HepG2 (cell line): ENCODE data around the gene VIPR1. TPM values are rescaled to one million over a fixed set of nuclear protein-coding genes. Genes with fewer than 3 reads are reported as not detected.

ENCODE experiments used
- ATAC-seq: fragments of 200-7000 bp; cut with Tn5 transposase; 3 replicates; pipeline ENCODE4 v1.9.1; 2020; ENCODE audit warnings: mild to moderate bottlenecking, moderate library complexity
- BruUV-seq: library from RNA; stranded (reverse); fragments of 400-500 nt; replicated peaks from 2 replicates; lab custom pipeline; 2021; lab: Mats Ljungman, UMichigan
- CTCF ChIA-PET: fragments of 300-600 bp; formaldehyde crosslinking; extraction: SDS; loops from one replicate; lab custom pipeline; 2021; ENCODE audit warnings: low total read pairs, inconsistent platforms, low intra/inter-chr PET ratio; lab: Yijun Ruan, JAX
- POLR2A ChIA-PET: fragments of 350-600 bp; sonication (Branson Sonifier 250); formaldehyde crosslinking; loops from one replicate; lab custom pipeline; 2020; ENCODE audit warnings: antibody characterized with exemption, inconsistent platforms; lab: Yijun Ruan, JAX
- DNase-seq: peaks from one replicate; pipeline ENCODE4 v3.0.0-alpha.2; 2015; ENCODE audit warnings: low spot score
- FAIRE-seq: peaks from 3 replicates; lab custom pipeline; 2011; peaks lifted over from hg19 to GRCh38; lab: Jason Lieb, UNC
- H2AFZ ChIP-seq: one replicate; pipeline ENCODE4 v1.6.1; 2011; ENCODE audit warnings: low read length, inconsistent platforms
- H3K27ac ChIP-seq: fragments of 300-600 bp; 3 replicates; pipeline ENCODE4 v1.8.0; 2011; ENCODE audit warnings: mixed run types, mild to moderate bottlenecking, mixed read lengths, low read length, inconsistent platforms; ENCODE audit not compliant: insufficient read depth; ENCODE audit errors: extremely low read length
- H3K27me3 ChIP-seq, 2 experiments: fragments of 200-600 bp in 1 of 2; 2 replicates in 1 of 2; 3 replicates in 1 of 2; pipeline versions ENCODE4 v1.6.0 to v1.8.0; 2011; ENCODE audit warnings: low read length in 2 of 2, mild to moderate bottlenecking in 2 of 2, moderate library complexity in 2 of 2, inconsistent platforms in 1 of 2; ENCODE audit not compliant: insufficient read depth in 2 of 2, control insufficient read depth in 1 of 2
- H3K36me3 ChIP-seq, 2 experiments: fragments of 200-600 bp in 1 of 2; replicated peaks in 1 of 2; 2 replicates in 1 of 2; 3 replicates in 1 of 2; pipeline versions ENCODE4 v1.5.1 to v1.8.0; 2011; ENCODE audit warnings: low read length in 2 of 2, inconsistent platforms in 1 of 2; ENCODE audit not compliant: insufficient read depth in 2 of 2, control insufficient read depth in 1 of 2
- H3K4me1 ChIP-seq: 2 replicates; pipeline ENCODE4 v1.5.1; 2012; ENCODE audit warnings: low read length, inconsistent platforms; ENCODE audit not compliant: insufficient read depth
- H3K4me2 ChIP-seq: 2 replicates; pipeline ENCODE4 v1.6.0; 2011; ENCODE audit warnings: low read depth, low read length, inconsistent platforms
- H3K4me3 ChIP-seq, 3 experiments: fragments of 200-600 bp in 1 of 3; sonication (generic), shearing (Covaris generic) in 1 of 3; replicated peaks in 1 of 3; 2 replicates each; pipeline ENCODE4 v1.5.1; 2011 to 2016; ENCODE audit warnings: low read length in 3 of 3, inconsistent platforms in 2 of 3, low read depth in 2 of 3, mild to moderate bottlenecking in 2 of 3, control low read depth in 1 of 3, mixed read lengths in 1 of 3; ENCODE audit not compliant: insufficient read depth in 1 of 3
- H3K79me2 ChIP-seq: one replicate; pipeline ENCODE4 v1.6.1; 2011; ENCODE audit warnings: low read length, inconsistent platforms; ENCODE audit not compliant: insufficient read depth
- H3K9ac ChIP-seq: 2 replicates; pipeline ENCODE4 v1.6.0; 2011; ENCODE audit warnings: mild to moderate bottlenecking, low read depth, low read length, inconsistent platforms; ENCODE audit not compliant: insufficient read depth
- H3K9me3 ChIP-seq: 2 replicates; pipeline ENCODE4 v1.5.1; 2012; ENCODE audit warnings: mild to moderate bottlenecking, low read length
- H4K20me1 ChIP-seq: 2 replicates; pipeline ENCODE4 v1.6.0; 2011; ENCODE audit warnings: inconsistent platforms, mild to moderate bottlenecking, low read length, moderate library complexity; ENCODE audit not compliant: insufficient read depth
- FOXC1 ChIP-seq: sonication (generic); formaldehyde crosslinking; IDR thresholded peaks from 2 replicates; pipeline ENCODE4 v1.8.0; 2022; ENCODE audit warnings: mild to moderate bottlenecking, missing genetic modification reagents, borderline replicate concordance
- MAFF ChIP-seq: IDR thresholded peaks from 2 replicates; pipeline ENCODE4 v1.6.1; 2011; ENCODE audit warnings: low read depth, low read length, improper control_type of control experiment
- MAFK ChIP-seq, 2 experiments: IDR thresholded peaks in 1 of 2; conservative IDR thresholded peaks in 1 of 2; 2 replicates each; pipeline ENCODE4 v1.6.1; 2011; ENCODE audit warnings: improper control_type of control experiment in 2 of 2, low read length in 2 of 2
- MZF1 ChIP-seq: sonication (generic); formaldehyde crosslinking; IDR thresholded peaks from 2 replicates; pipeline ENCODE4 v1.8.1; 2023; ENCODE audit warnings: mild to moderate bottlenecking, missing genetic modification reagents, borderline replicate concordance
- POLR2AphosphoS5 ChIP-seq: IDR thresholded peaks from 2 replicates; pipeline ENCODE4 v1.6.1; 2012; ENCODE audit warnings: low read depth, low read length
- RAD51 ChIP-seq: fragments of 450-650 bp; IDR thresholded peaks from 2 replicates; pipeline ENCODE4 v1.6.1; 2016; ENCODE audit warnings: borderline replicate concordance
- TGIF2 ChIP-seq: IDR thresholded peaks from 2 replicates; pipeline ENCODE4 v1.6.1; 2016; ENCODE audit warnings: control low read depth, missing compliant biosample characterization
- TP53 ChIP-seq: sonication (generic); formaldehyde crosslinking; conservative IDR thresholded peaks from 2 replicates; pipeline ENCODE4 v1.4.0; 2020; ENCODE audit warnings: missing genetic modification reagents
- ZBTB37 ChIP-seq: sonication (generic); formaldehyde crosslinking; IDR thresholded peaks from 2 replicates; pipeline ENCODE4 v1.4.0; 2020; ENCODE audit warnings: mild to moderate bottlenecking, missing genetic modification reagents
- ZFP82 ChIP-seq: sonication (generic); formaldehyde crosslinking; IDR thresholded peaks from 2 replicates; pipeline ENCODE4 v1.5.1; 2020; ENCODE audit warnings: mild to moderate bottlenecking, missing genetic modification reagents, borderline replicate concordance
- WGBS: methylation state at CpG from one replicate; pipeline ENCODE4 v1.1.6; 2017; ENCODE audit warnings: low lambda C conversion rate; 5-methylcytosine and 5-hydroxymethylcytosine counted together
- in situ Hi-C: cut with HindIII; loops from 2 replicates; pipeline ENCODE4 v1.10.0; 2017; ENCODE audit warnings: low pct_unique_long_range_greater_than_20kb; ENCODE audit not compliant: extremely low pct_ligation_motif_present
- intact Hi-C: fragments of 100-400 bp; cut with micrococcal nuclease; formaldehyde crosslinking; loops from one replicate; pipeline ENCODE4 v1.10.0; 2022; ENCODE audit not compliant: unreplicated experiment
- polyA plus RNA-seq, 8 experiments: library from polyadenylated mRNA; depleted of rRNA in 3 of 8; stranded (reverse) in 7 of 8; unstranded in 1 of 8; fragments of >200 nt; fragmentation: Illumina TruSeq in 4 of 8; extraction: Trizol in 4 of 8; gene quantifications; 2 replicates each; pipeline versions ENCODE4 v1.2.1 to v1.2.3, GENCODE V29; 2011 to 2016; ENCODE audit warnings: low read depth in 4 of 8, missing spikeins in 1 of 8, mixed read lengths in 1 of 8; ENCODE audit not compliant: insufficient read depth in 1 of 8
- total RNA-seq, 5 experiments: library from RNA; depleted of rRNA; stranded (reverse); fragments of >200 nt; fragmentation: Illumina TruSeq; extraction: Trizol; gene quantifications; 2 replicates each; pipeline ENCODE4 v1.2.3, GENCODE V29; 2016; ENCODE audit warnings: low read depth in 1 of 5

Gene VIPR1
- total and polyA plus RNA-seq, 2 of the 13 experiments (the other 11 are each of a cell fraction or from before 2014, with no cell fraction given), result 0.04 to 0.11 TPM

GRCh38 chr3:42545284-42545900 is 42.9 kb downstream of the VIPR1 start (continued):
- TF ChIP-seq TGIF2 (no peak), POLR2AphosphoS5 (no peak), ZBTB37 (no peak), ZFP82 (CRISPR knock-in tag) (no peak), TP53 (no peak), MZF1 (CRISPR knock-in tag) (no peak), FOXC1 (CRISPR knock-in tag) (no peak)

- H3K27ac ChIP-seq, result no peak overlapping the region
- no peaks in the 10 kb centered on the region for H4K20me1 ChIP-seq
- ChIA-PET CTCF (interaction anchor here (1.0 to 2.0 kb wide), 3 partner anchors 11 to 316 kb away, joined by 3 to 10 read pairs (median 6); partner anchors contain the start of gene VIPR1), POLR2A (no interaction called here)
- no peaks in the 10 kb centered on the region for H3K9me3 ChIP-seq
- no peaks in the 10 kb centered on the region for H3K27me3 ChIP-seq
- peaks cover 0 to 2% of the 10 kb centered on the region in 2 experiments; a peak in 1 of 5 replicates for H3K36me3 ChIP-seq
- no peak for ATAC-seq
- in situ Hi-C loops, result loop anchor here (10.0 kb wide), 1 partner anchor 102 kb away; no protein-coding TSS in a partner anchor
- TF ChIP-seq MAFF, result peak; percentile 90
- peak; percentile 88 to 95 for TF ChIP-seq MAFK (conservative IDR thresholded peaks at IDR 0.05 in 1 of 2, IDR thresholded peaks at IDR 0.05 in 1 of 2; ENCODE audit: low read length in 2 of 2)
- TF ChIP-seq RAD51, result no peak
- 95% methylated on average over 3 of the region's 3 CpGs for WGBS
- no TSS peak for BruUV-seq
- no peak overlapping the region for H3K4me2 ChIP-seq
- peaks cover 22% of the 10 kb centered on the region for H3K4me1 ChIP-seq
- no peak overlapping the region for H3K9ac ChIP-seq
- no peak for DNase-seq
- H2AFZ ChIP-seq, result no peak overlapping the region
- no peak for FAIRE-seq
- no peaks in the 10 kb centered on the region for H3K79me2 ChIP-seq
- no peak overlapping the region for H3K4me3 ChIP-seq
- intact Hi-C loops, result loop anchor here (2.0 kb wide), 1 partner anchor 316 kb away; no protein-coding TSS in a partner anchor
Measured at GRCh38 chr3:42546691-42547213, 44.3 kb downstream of the VIPR1 start.
